Neural progenitor cell (in vitro differentiated cells): ENCODE measurements around the gene MCL1.

ENCODE experiments used
- CTCF ChIP-seq: fragments of 200-600 bp; sonication (generic); IDR thresholded peaks from 2 replicates; pipeline ENCODE4 v1.5.1; 2017; ENCODE audit warnings: antibody characterized with exemption, mild to moderate bottlenecking
- EZH2 ChIP-seq: fragments of 200-600 bp; sonication (generic); IDR thresholded peaks from 2 replicates; pipeline ENCODE4 v1.6.1; 2017; ENCODE audit warnings: antibody characterized with exemption, mild to moderate bottlenecking, moderate library complexity
- EZH2phosphoT487 ChIP-seq: fragments of 200-600 bp; sonication (generic); IDR thresholded peaks from 2 replicates; pipeline ENCODE4 v1.6.1; 2017; ENCODE audit warnings: antibody characterized with exemption

- no peak for TF ChIP-seq CTCF
- TF ChIP-seq EZH2, result no peak
- no peak for TF ChIP-seq EZH2phosphoT487
These were observed 19.8 kb downstream of the MCL1 start for GRCh38 chr1:150559656-150560010.
